IMR-90 (cell line): ENCODE results near the gene RHBDL3. TPM values are rescaled to one million over a fixed set of nuclear protein-coding genes. Genes with fewer than 3 reads are reported as not detected.

ENCODE experiments used
- ATAC-seq: fragments of 200-7000 bp; cut with Tn5 transposase; 2 replicates; pipeline ENCODE4 v1.9.1; 2020; ENCODE audit warnings: low read depth, mild to moderate bottlenecking, moderate library complexity
- BruUV-seq: library from RNA; stranded (reverse); fragments of 400-500 nt; replicated peaks from 2 replicates; lab custom pipeline; 2021; lab: Mats Ljungman, UMichigan
- CTCF ChIA-PET: fragments of 300-600 bp; formaldehyde crosslinking; extraction: SDS; loops from one replicate; lab custom pipeline; 2021; ENCODE audit warnings: antibody characterized with exemption; lab: Yijun Ruan, JAX
- POLR2A ChIA-PET: fragments of 300-600 bp; sonication (Branson Sonifier 250); formaldehyde crosslinking; loops from one replicate; lab custom pipeline; 2022; ENCODE audit warnings: antibody characterized with exemption; ENCODE audit not compliant: unreplicated experiment; lab: Charles Lee
- DNase-seq: peaks from one replicate; pipeline ENCODE4 v3.0.0; 2013
- H2AFZ ChIP-seq: replicated peaks from 2 replicates; pipeline ENCODE3; 2013; ENCODE audit warnings: low read length, mild to moderate bottlenecking; ENCODE audit not compliant: poor library complexity
- H2AK5ac ChIP-seq: 2 replicates; pipeline ENCODE4 v1.6.1; 2013; ENCODE audit warnings: low read depth, low read length, inconsistent platforms
- H2AK9ac ChIP-seq: replicated peaks from 2 replicates; pipeline ENCODE3; 2013; ENCODE audit warnings: mild to moderate bottlenecking, low read depth, low read length, moderate library complexity; ENCODE audit not compliant: poor library complexity
- H2BK120ac ChIP-seq: 2 replicates; pipeline ENCODE4 v1.6.1; 2013; ENCODE audit warnings: low read depth, low read length, inconsistent platforms
- H2BK15ac ChIP-seq: 3 replicates; pipeline ENCODE4 v1.6.1; 2013; ENCODE audit warnings: low read depth, low read length, inconsistent platforms
- H2BK20ac ChIP-seq: 2 replicates; pipeline ENCODE4 v1.6.1; 2013; ENCODE audit warnings: low read depth, mild to moderate bottlenecking, inconsistent platforms, low read length, moderate library complexity
- H2BK5ac ChIP-seq: 2 replicates; pipeline ENCODE4 v1.6.1; 2013; ENCODE audit warnings: mild to moderate bottlenecking, low read depth, low read length, inconsistent platforms; ENCODE audit not compliant: poor library complexity, severe bottlenecking
- H3K14ac ChIP-seq: replicated peaks from 2 replicates; pipeline ENCODE4 v1.6.1; 2013; ENCODE audit warnings: low read depth, low read length, inconsistent platforms
- H3K18ac ChIP-seq: 2 replicates; pipeline ENCODE4 v1.6.1; 2013; ENCODE audit warnings: low read depth, low read length, control low read depth
- H3K23ac ChIP-seq: 2 replicates; pipeline ENCODE4 v1.6.1; 2013; ENCODE audit warnings: low read depth, low read length, inconsistent platforms
- H3K27ac ChIP-seq: 2 replicates; pipeline ENCODE4 v1.5.1; 2013; ENCODE audit warnings: mild to moderate bottlenecking, control low read depth, low read length; ENCODE audit not compliant: insufficient read depth
- H3K27me3 ChIP-seq: 2 replicates; pipeline ENCODE4 v1.6.1; 2013; ENCODE audit warnings: low read length; ENCODE audit not compliant: control insufficient read depth, insufficient read depth
- H3K36me3 ChIP-seq: 2 replicates; pipeline ENCODE4 v1.6.1; 2013; ENCODE audit warnings: low read length, mixed read lengths; ENCODE audit not compliant: control insufficient read depth, insufficient read depth
- H3K4ac ChIP-seq: 2 replicates; pipeline ENCODE4 v1.6.1; 2013; ENCODE audit warnings: low read depth, low read length, inconsistent platforms
- H3K4me1 ChIP-seq: 2 replicates; pipeline ENCODE4 v1.6.1; 2013; ENCODE audit warnings: low read length, mixed read lengths; ENCODE audit not compliant: control insufficient read depth, insufficient read depth
- H3K4me2 ChIP-seq: 2 replicates; pipeline ENCODE4 v1.6.1; 2013; ENCODE audit warnings: low read depth, mild to moderate bottlenecking, control low read depth, low read length, moderate library complexity
- H3K4me3 ChIP-seq: 2 replicates; pipeline ENCODE4 v1.5.1; 2013; ENCODE audit warnings: low read depth, mild to moderate bottlenecking, control low read depth, low read length, moderate library complexity; ENCODE audit not compliant: insufficient read depth
- H3K56ac ChIP-seq: 2 replicates; pipeline ENCODE4 v1.6.1; 2013; ENCODE audit warnings: low read length, inconsistent platforms; ENCODE audit not compliant: insufficient read depth; ENCODE audit errors: extremely low read depth
- H3K79me1 ChIP-seq, 2 experiments: 2 replicates each; pipeline ENCODE4 v1.6.1; 2013; ENCODE audit warnings: low read length in 2 of 2, inconsistent platforms in 1 of 2, low read depth in 1 of 2
- H3K9ac ChIP-seq: 2 replicates; pipeline ENCODE4 v1.6.1; 2013; ENCODE audit warnings: low read depth, low read length, control low read depth
- H3K9me1 ChIP-seq: 2 replicates; pipeline ENCODE4 v1.6.1; 2013; ENCODE audit warnings: low read length, inconsistent platforms; ENCODE audit not compliant: insufficient read depth
- H3K9me3 ChIP-seq: 2 replicates; pipeline ENCODE4 v1.6.1; 2013; ENCODE audit warnings: low read length; ENCODE audit not compliant: control insufficient read depth, insufficient read depth
- H4K20me1 ChIP-seq: 2 replicates; pipeline ENCODE4 v1.6.1; 2013; ENCODE audit warnings: low read length, inconsistent platforms; ENCODE audit not compliant: insufficient read depth
- H4K5ac ChIP-seq: 2 replicates; pipeline ENCODE4 v1.6.1; 2013; ENCODE audit warnings: mild to moderate bottlenecking, low read depth, low read length, control low read depth
- H4K8ac ChIP-seq, 2 experiments: 2 replicates each; pipeline ENCODE4 v1.6.1; 2013; ENCODE audit warnings: low read depth in 2 of 2, low read length in 2 of 2, control low read depth in 1 of 2, inconsistent platforms in 1 of 2
- H4K91ac ChIP-seq: 2 replicates; pipeline ENCODE4 v1.6.1; 2013; ENCODE audit warnings: low read depth, low read length, inconsistent platforms; ENCODE audit not compliant: insufficient read depth
- BHLHE40 ChIP-seq: fragments of 150-350 bp; IDR thresholded peaks from 2 replicates; pipeline ENCODE4 v1.6.1; 2016; ENCODE audit warnings: mild to moderate bottlenecking, low read depth, low read length
- CEBPB ChIP-seq: IDR thresholded peaks from 2 replicates; pipeline ENCODE4 v1.6.1; 2012; ENCODE audit warnings: low read depth, low read length, improper control_type of control experiment
- CHD1 ChIP-seq: IDR thresholded peaks from 2 replicates; pipeline ENCODE4 v1.6.1; 2012; ENCODE audit warnings: low read depth, low read length, improper control_type of control experiment
- FOS ChIP-seq: fragments of 150-350 bp; IDR thresholded peaks from 2 replicates; pipeline ENCODE4 v1.6.1; 2016; ENCODE audit warnings: low read depth, low read length
- MAFK ChIP-seq: IDR thresholded peaks from 2 replicates; pipeline ENCODE4 v1.6.1; 2012; ENCODE audit warnings: low read depth, low read length, improper control_type of control experiment
- MXI1 ChIP-seq: IDR thresholded peaks from 2 replicates; pipeline ENCODE4 v1.6.1; 2012; ENCODE audit warnings: low read depth, mild to moderate bottlenecking, low read length, moderate library complexity, borderline replicate concordance
- NFE2L2 ChIP-seq: fragments of 150-350 bp; IDR thresholded peaks from 2 replicates; pipeline ENCODE4 v1.6.1; 2016; ENCODE audit warnings: low read depth, mild to moderate bottlenecking, low read length
- RAD21 ChIP-seq: IDR thresholded peaks from 2 replicates; pipeline ENCODE4 v1.6.1; 2012; ENCODE audit warnings: low read length, improper control_type of control experiment
- RCOR1 ChIP-seq: IDR thresholded peaks from 2 replicates; pipeline ENCODE4 v1.6.1; 2012; ENCODE audit warnings: mild to moderate bottlenecking, low read length, improper control_type of control experiment; ENCODE audit not compliant: insufficient replicate concordance
- SMC3 ChIP-seq: fragments of 150-350 bp; IDR thresholded peaks from 2 replicates; pipeline ENCODE4 v1.6.1; 2016; ENCODE audit warnings: low read depth, mild to moderate bottlenecking, antibody characterized with exemption, low read length, moderate library complexity
- USF2 ChIP-seq: fragments of 150-350 bp; IDR thresholded peaks from 2 replicates; pipeline ENCODE4 v1.6.1; 2017; ENCODE audit warnings: mild to moderate bottlenecking, antibody characterized with exemption, low read length, low read depth
- WGBS, 2 experiments: methylation state at CpG; one replicate each; pipeline versions ENCODE4 v1.1.5 to v1.1.7; 2013; ENCODE audit warnings: missing lambda C conversion rate in 2 of 2; ENCODE audit not compliant: insufficient read length in 1 of 2; ENCODE audit errors: extremely low coverage in 2 of 2; 5-methylcytosine and 5-hydroxymethylcytosine counted together
- dilution Hi-C: fragments of 300-500 bp; cut with HindIII; formaldehyde crosslinking; loops from one replicate; pipeline ENCODE4 v1.14.3; 2018; ENCODE audit warnings: low sequenced_read_pairs; ENCODE audit not compliant: unreplicated experiment
- in situ Hi-C: fragments of 300-500 bp; cut with MboI; formaldehyde crosslinking; loops from 3 replicates; pipeline ENCODE4 v1.14.3; 2019; ENCODE audit warnings: low sequenced_read_pairs, inconsistent platforms, mixed read lengths
- intact Hi-C: fragments of 100-400 bp; cut with micrococcal nuclease; formaldehyde crosslinking; loops from 2 replicates; pipeline ENCODE4 v1.10.0; 2022
- polyA plus RNA-seq, 3 experiments: library from polyadenylated mRNA; depleted of rRNA; stranded (reverse); fragments of >200 nt; gene quantifications; 2 replicates each; pipeline ENCODE4 v1.2.3, GENCODE V29; 2012; ENCODE audit warnings: low replicate concordance in 1 of 3
- total RNA-seq: library from RNA; depleted of rRNA; stranded (reverse); fragments of >200 nt; gene quantifications from 2 replicates; pipeline ENCODE4 v1.2.3, GENCODE V29; 2012
- TF ChIP-seq, protein P1 (sequence below): fragments of 150-350 bp; IDR thresholded peaks from 2 replicates; pipeline ENCODE4 v1.6.1; 2016; ENCODE audit warnings: low read depth, mild to moderate bottlenecking, low read length, moderate library complexity, borderline replicate concordance
- TF ChIP-seq, protein P2 (sequence below): conservative IDR thresholded peaks from 2 replicates; pipeline ENCODE4 v1.5.1; 2012; ENCODE audit warnings: mild to moderate bottlenecking, low read depth, low read length, improper control_type of control experiment

RHBDL3 gene
- total and polyA plus RNA-seq, 2 of the 4 experiments (the other 2 are of a cell fraction): 0.09 to 0.18 TPM

DNA sequence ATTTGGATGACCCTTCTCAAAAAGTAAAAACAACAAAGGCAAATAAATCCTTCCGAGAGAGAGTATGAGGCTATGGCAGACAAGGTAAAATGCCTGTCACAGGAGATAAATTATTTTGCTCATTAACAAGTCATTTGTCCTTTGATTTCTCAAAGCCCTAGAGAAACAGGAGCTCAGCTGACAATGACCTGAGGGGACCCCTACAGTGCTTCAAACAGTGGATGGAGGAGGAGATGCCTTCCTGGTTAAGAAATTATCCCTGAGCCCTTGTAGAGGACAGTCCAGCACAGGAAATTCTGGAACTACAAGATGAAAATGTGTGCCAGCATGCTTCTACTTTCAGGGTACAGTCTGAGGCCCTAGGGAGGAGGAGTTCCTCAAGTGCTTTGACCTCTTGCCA is 24.0 kb upstream of the RHBDL3 start:
- Histone ChIP-seq H3K4me3 (no peak overlapping the region), H3K56ac (no peak overlapping the region; the same call in 1 of the 2 replicates), H2BK20ac (no peak overlapping the region), H3K27ac (no peak overlapping the region), H2AFZ (no peak overlapping the region), H2BK5ac (no peak overlapping the region), H3K27me3 (no peaks in the 10 kb centered on the region), H2AK9ac (no peak overlapping the region), H2AK5ac (no peak overlapping the region), H3K4ac (no peak overlapping the region), H2BK15ac (no peak overlapping the region), H3K79me1 (no peaks in the 10 kb centered on the region), H4K5ac (no peak overlapping the region), H3K18ac (no peak overlapping the region), H3K9me1 (no peaks in the 10 kb centered on the region), H3K9ac (no peak overlapping the region), H2BK120ac (no peak overlapping the region), H3K4me2 (no peak overlapping the region), H4K8ac (no peak overlapping the region), H3K23ac (no peak overlapping the region), H3K9me3 (no peaks in the 10 kb centered on the region), H4K20me1 (no peaks in the 10 kb centered on the region), H3K36me3 (no peaks in the 10 kb centered on the region), H3K14ac (no peak overlapping the region), H4K91ac (no peak overlapping the region), H3K4me1 (no peaks in the 10 kb centered on the region)
- intact Hi-C loops: no loop called here
- DNase-seq (no peak), ATAC-seq (no peak)
- no TSS peak for BruUV-seq
- CTCF ChIA-PET: no interaction called here
- dilution Hi-C loops: no loop called here
- WGBS, 2 experiments: no CpG with 5 or more reads among the region's 1 CpG
- POLR2A ChIA-PET: no interaction called here
- TF ChIP-seq, protein P1, sequence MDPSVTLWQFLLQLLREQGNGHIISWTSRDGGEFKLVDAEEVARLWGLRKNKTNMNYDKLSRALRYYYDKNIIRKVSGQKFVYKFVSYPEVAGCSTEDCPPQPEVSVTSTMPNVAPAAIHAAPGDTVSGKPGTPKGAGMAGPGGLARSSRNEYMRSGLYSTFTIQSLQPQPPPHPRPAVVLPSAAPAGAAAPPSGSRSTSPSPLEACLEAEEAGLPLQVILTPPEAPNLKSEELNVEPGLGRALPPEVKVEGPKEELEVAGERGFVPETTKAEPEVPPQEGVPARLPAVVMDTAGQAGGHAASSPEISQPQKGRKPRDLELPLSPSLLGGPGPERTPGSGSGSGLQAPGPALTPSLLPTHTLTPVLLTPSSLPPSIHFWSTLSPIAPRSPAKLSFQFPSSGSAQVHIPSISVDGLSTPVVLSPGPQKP: no peak
- TF ChIP-seq NFE2L2: no peak
- no peak for TF ChIP-seq MXI1
- TF ChIP-seq USF2: no peak
- TF ChIP-seq FOS: no peak
- TF ChIP-seq RAD21: no peak
- TF ChIP-seq CEBPB: no peak
- no peak for TF ChIP-seq RCOR1
- TF ChIP-seq CHD1: no peak
- TF ChIP-seq MAFK: no peak
- TF ChIP-seq SMC3: no peak
- no peak for TF ChIP-seq BHLHE40
- TF ChIP-seq, protein P2, sequence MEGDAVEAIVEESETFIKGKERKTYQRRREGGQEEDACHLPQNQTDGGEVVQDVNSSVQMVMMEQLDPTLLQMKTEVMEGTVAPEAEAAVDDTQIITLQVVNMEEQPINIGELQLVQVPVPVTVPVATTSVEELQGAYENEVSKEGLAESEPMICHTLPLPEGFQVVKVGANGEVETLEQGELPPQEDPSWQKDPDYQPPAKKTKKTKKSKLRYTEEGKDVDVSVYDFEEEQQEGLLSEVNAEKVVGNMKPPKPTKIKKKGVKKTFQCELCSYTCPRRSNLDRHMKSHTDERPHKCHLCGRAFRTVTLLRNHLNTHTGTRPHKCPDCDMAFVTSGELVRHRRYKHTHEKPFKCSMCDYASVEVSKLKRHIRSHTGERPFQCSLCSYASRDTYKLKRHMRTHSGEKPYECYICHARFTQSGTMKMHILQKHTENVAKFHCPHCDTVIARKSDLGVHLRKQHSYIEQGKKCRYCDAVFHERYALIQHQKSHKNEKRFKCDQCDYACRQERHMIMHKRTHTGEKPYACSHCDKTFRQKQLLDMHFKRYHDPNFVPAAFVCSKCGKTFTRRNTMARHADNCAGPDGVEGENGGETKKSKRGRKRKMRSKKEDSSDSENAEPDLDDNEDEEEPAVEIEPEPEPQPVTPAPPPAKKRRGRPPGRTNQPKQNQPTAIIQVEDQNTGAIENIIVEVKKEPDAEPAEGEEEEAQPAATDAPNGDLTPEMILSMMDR: no peak
- in situ Hi-C loops: no loop called here
